SHP77 (cell line): ENCODE results near the gene ITPRID2.
"Not testable (repeated sequence)": the region's sequence is repeated elsewhere in the genome, so short reads cannot be mapped to it uniquely, and the experiment has no call there.

ENCODE experiments used
- DNase-seq, 2 experiments: peaks; one replicate each; lab custom pipeline; 2025; lab: John Stamatoyannopoulos, UW

The ITPRID2 gene

DNA sequence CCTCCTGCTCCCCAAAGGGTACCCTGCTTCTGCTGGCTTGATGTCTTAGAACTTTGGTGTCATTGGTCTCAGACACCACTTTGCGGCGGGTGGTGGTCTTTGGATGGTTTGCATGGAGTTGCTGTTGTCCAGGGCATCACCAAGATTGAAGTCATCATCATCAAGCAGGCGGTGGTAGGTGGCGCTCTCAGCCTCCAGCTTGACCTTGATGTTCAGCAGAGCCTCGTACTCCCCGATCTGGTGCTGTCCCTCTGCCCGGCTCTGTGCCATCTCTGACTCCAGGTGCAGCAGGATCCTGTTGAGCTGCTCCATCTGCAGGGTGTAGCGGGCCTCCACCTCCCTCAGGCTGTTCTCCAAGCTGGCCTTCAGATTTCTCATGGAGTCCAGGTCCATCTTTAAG, 69.6 kb downstream of the ITPRID2 start:
- DNase-seq: not testable (repeated sequence)

- DNase-seq: no peak
These were observed 70.6 kb downstream of the ITPRID2 start for GRCh38 chr2:181962142-181962541.

- DNase-seq: no peak
These were observed 78.7 kb downstream of the ITPRID2 start for GRCh38 chr2:181970160-181970794.

- DNase-seq: no peak
These were observed 79.5 kb downstream of the ITPRID2 start for GRCh38 chr2:181971032-181971431.

DNA sequence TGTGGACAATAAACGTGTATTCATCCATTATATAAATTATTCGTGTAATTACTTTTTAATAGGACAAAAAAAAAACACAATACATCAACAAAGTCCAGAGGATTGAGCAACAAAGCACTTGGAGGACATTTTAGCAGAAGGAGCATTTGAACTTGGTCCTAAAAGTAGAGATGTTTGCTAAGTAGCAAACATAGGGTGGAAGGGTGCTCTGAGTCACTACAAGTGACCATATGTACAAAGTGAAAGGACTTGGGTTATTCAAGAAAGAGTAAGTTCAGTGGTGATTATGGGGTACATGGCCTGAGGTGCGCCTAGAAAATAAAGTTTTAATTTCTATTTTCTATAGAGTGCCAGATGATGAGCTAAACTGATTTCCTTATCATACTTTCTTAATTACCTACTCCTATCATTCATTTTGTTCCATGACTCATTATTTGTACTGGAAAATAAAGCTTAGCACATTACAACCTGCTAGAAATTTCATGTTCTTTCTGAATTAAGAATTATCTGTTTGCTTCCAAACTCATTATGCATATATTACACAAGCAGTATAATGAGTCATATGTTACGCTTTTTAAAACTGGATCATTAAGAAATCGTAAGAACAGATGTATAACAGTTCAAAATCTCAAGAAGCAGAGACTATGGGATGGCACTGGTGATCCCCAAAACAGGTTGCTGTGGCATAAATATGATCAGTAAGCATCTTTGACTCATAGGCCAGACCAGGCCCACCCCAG, 81.1 kb downstream of the ITPRID2 start:
- no peak for DNase-seq

- no peak for DNase-seq
These were observed 81.7 kb downstream of the ITPRID2 start for GRCh38 chr2:181973171-181973783.

- DNase-seq: no peak
These were observed 86.3 kb downstream of the ITPRID2 start for GRCh38 chr2:181977661-181978350.

GRCh38 chr2:181978351-181979150, 87.0 kb downstream of the ITPRID2 start:
- DNase-seq: no peak
